ENCODE results near the gene PLD3. TPM values are rescaled to one million over a fixed set of nuclear protein-coding genes. Genes with fewer than 3 reads are reported as not detected.

The PLD3 gene
- total RNA-seq, 3 donors from 2014 or later = 120 to 158 (median 120) TPM

DNA sequence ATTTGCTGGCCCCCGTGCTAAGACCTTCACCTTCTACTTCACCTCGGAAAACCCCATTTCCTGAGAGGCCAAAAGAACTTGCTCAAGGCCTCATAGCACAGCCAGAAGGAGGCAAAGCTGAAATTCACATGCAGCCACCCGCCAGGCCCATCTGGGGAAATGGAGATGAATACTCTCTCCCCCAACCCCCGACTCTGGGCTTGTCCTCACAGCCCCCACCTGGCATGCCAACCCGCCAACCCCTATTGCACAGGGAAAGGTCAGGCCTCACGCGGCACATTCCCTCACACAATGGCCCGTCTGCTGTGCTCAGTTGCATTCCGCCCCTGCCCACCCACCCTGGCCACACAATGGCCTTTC, 61.5 kb downstream of the PLD3 start:
- no peaks in the 10 kb centered on the region for H3K36me3 ChIP-seq (ENCODE audit: low read depth)
- no peak overlapping the region for H3K4me3 ChIP-seq
- ATAC-seq (no peak), DNase-seq (no peak)
- TF ChIP-seq, protein P1, sequence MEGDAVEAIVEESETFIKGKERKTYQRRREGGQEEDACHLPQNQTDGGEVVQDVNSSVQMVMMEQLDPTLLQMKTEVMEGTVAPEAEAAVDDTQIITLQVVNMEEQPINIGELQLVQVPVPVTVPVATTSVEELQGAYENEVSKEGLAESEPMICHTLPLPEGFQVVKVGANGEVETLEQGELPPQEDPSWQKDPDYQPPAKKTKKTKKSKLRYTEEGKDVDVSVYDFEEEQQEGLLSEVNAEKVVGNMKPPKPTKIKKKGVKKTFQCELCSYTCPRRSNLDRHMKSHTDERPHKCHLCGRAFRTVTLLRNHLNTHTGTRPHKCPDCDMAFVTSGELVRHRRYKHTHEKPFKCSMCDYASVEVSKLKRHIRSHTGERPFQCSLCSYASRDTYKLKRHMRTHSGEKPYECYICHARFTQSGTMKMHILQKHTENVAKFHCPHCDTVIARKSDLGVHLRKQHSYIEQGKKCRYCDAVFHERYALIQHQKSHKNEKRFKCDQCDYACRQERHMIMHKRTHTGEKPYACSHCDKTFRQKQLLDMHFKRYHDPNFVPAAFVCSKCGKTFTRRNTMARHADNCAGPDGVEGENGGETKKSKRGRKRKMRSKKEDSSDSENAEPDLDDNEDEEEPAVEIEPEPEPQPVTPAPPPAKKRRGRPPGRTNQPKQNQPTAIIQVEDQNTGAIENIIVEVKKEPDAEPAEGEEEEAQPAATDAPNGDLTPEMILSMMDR (IDR thresholded peaks at IDR 0.05) = no peak
- peaks cover 5% of the 10 kb centered on the region for H3K4me1 ChIP-seq (ENCODE audit: low read depth)
- H3K9me3 ChIP-seq = no peaks in the 10 kb centered on the region
- intact Hi-C loops (cut with DNase I, micrococcal nuclease) = no loop called here

DNA sequence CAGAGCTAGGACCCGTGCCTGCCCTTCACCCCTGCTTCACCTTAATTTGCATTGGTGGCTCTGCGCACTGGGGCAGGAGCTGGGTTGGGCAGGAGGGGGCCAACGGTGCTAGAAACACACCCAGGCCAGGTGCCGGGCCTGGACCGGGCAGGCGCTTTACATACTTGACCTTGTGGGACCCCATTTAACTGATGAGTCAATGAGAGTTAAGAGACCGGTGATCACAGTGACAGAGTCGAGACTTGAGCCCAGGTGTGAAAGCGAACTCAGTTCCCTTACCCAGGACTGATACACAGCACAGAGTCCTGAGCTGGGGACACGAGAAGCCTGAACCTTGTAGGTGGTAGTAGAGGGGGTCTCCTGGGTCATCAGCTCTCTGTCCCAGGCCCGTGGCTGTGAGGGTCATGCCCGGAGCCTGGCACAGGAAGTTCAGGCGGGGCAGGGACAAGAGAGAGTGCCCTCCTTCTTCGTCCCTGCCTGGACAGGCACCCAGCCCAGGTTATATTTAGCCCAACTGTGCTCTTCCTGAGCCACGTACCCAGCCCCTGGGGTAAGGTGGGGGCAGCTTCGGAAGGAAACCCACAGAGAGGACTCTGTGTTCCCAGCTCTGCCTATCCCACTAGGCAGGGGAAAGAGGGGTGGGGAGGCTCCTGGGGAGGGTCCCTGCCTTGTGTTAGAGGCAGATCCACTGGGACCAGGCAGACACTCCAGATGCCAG, 62.8 kb downstream of the PLD3 start:
- ATAC-seq = peak; percentile 29
- DNase-seq = no peak

DNA sequence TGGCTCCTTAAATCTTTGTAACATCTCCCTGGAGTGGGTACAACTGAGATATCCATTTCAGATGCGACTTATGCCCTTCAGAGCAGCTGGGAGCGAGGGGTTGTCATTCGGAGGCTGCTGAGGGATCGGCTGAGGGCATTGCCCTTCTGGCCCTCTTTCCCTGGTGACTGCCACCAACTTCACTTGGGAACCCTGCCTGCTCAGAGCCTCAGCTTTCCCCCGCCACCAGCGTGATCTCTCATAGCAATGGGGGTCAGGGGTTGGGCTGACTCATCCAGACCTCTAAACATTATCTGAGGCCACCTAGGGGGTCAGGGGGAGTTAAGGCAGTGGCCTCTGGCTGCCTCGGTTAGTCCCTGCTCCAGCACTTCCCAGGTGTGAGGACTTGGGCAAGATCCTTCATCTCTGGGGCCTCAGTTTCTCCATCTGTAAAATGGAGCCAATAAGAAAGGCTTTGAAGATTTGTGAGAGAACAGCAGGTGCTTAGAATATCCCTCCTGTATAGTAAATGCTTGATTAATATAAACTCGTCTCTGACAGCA, 63.5 kb downstream of the PLD3 start:
- no peak overlapping the region for H3K4me3 ChIP-seq
- H3K4me1 ChIP-seq (ENCODE audit: low read depth) = peaks cover 5% of the 10 kb centered on the region
- intact Hi-C loops (cut with DNase I, micrococcal nuclease) = no loop called here
- TF ChIP-seq, protein P1 (IDR thresholded peaks at IDR 0.05) = no peak
- no peaks in the 10 kb centered on the region for H3K36me3 ChIP-seq (ENCODE audit: low read depth)
- ATAC-seq (no peak), DNase-seq (no peak)
- no peaks in the 10 kb centered on the region for H3K9me3 ChIP-seq

More for the DNA sequence above, 62.8 kb downstream of the PLD3 start:
- Histone ChIP-seq H3K4me3 (no peak overlapping the region), H3K36me3 (ENCODE audit: low read depth) (no peaks in the 10 kb centered on the region), H3K4me1 (ENCODE audit: low read depth) (peaks cover 5% of the 10 kb centered on the region), H3K9me3 (no peaks in the 10 kb centered on the region)
- TF ChIP-seq, protein P1 (IDR thresholded peaks at IDR 0.05) = no peak
- intact Hi-C loops (cut with DNase I, micrococcal nuclease) = no loop called here

DNA sequence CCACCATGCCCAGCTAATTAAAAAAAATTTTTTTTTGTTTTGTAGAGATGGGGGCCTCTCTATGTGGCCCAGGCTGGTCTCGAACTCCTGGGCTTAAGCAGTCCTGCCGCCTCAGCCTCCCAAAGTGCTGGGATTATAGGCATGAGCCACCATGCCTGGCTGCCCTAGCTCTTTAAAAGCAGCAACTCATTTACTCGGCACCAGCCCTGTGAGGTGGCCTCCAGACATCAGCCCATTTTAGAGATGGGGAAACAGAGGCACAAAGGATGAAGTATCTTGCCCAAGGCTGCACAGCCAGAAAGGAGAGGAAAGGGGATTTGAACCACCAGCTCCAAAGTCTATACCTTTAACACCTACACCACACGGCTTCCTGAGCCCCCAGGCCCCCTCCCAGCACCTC, 64.4 kb downstream of the PLD3 start:
- Histone ChIP-seq H3K4me3 (no peak overlapping the region), H3K9me3 (no peaks in the 10 kb centered on the region)
- ATAC-seq = no peak

DNA sequence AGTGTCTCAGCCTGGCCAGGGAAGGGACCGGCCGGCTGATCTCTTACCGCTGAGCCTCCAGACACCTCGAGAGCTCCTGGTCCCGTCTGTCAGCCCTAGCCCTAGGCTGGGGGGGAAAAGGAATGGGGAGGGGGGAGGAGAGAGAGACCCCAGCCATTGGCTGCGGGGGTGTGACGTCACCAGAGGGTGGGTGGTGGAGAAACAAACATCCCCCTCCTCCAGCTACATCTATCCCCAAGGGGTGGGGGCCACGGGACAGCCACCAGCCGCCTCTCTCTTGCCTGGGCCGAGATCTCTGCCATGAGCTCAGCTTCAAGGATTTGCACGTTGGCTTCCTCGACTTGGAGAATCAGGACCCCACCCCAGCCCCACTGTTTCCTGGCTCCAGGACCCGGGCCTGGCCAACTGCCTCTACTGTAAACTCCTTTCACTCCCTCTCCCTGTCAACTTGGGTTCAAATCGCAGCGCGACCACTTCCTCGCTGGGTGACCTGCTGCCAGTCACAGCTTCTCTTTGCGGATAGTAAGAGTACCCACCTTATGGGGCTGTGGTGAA, 64.9 kb downstream of the PLD3 start, which contains the start of gene PRX:
Gene PRX, minus strand, starts transcription at position 88 of the 555 bp plus-strand sequence. CDS start 5,446 bp downstream, outside the sequence.
- H3K9me3 ChIP-seq = no peaks in the 10 kb centered on the region
- H3K4me3 ChIP-seq = no peak within 1 kb of the TSS
- DNase-seq = no peak
- TF ChIP-seq, protein P1 (IDR thresholded peaks at IDR 0.05) = no peak
- H3K4me1 ChIP-seq (ENCODE audit: low read depth) = no peaks in the 10 kb centered on the region
- intact Hi-C loops (cut with DNase I, micrococcal nuclease) = no loop called here
- no peaks in the 10 kb centered on the region for H3K36me3 ChIP-seq (ENCODE audit: low read depth)
- no peak for ATAC-seq

More for the DNA sequence above, 64.4 kb downstream of the PLD3 start:
- Histone ChIP-seq H3K36me3 (ENCODE audit: low read depth) (no peaks in the 10 kb centered on the region), H3K4me1 (ENCODE audit: low read depth) (peaks cover 3% of the 10 kb centered on the region)
- no peak for DNase-seq
- TF ChIP-seq, protein P1 (IDR thresholded peaks at IDR 0.05) = no peak
- intact Hi-C loops (cut with DNase I, micrococcal nuclease) = no loop called here
